Measurements from ENCODE around the gene JAKMIP3.

Gene JAKMIP3

GRCh38 chr10:132023092-132023811 is 42.5 kb upstream of the JAKMIP3 start:
- Histone ChIP-seq H2AFZ (ENCODE audit: low read depth, low read length) (no peak overlapping the region), H3K18ac (ENCODE audit: low read depth in 1 of 2, low read length in 2 of 2) (peak overlapping the region in 1 of 2 experiments; percentile 44), H3K79me1 (replicated peaks; ENCODE audit: low read length, poor library complexity, severe bottlenecking) (no peaks in the 10 kb centered on the region), H3K9ac (ENCODE audit: low read length) (peak overlapping the region; percentile 83), H2BK5ac (ENCODE audit: low read depth, low read length, poor library complexity, severe bottlenecking) (no peak overlapping the region), H3K27me3 (ENCODE audit: control insufficient read depth in 1 of 2, insufficient read depth in 1 of 2, low read length in 2 of 2) (peaks cover 31 to 42% of the 10 kb centered on the region in 2 experiments), H3K27ac (ENCODE audit: low read length, poor library complexity, severe bottlenecking) (no peak overlapping the region), H3K4me2 (ENCODE audit: low read length, poor library complexity, severe bottlenecking) (no peak overlapping the region), H2BK12ac (ENCODE audit: low read length in 2 of 2) (no peak overlapping the region), H3K4me3 (ENCODE audit: insufficient read depth in 1 of 2, low read depth in 1 of 2, low read length in 2 of 2) (peak overlapping the region in 1 of 2 experiments; percentile 77), H2BK15ac (ENCODE audit: low read depth, poor library complexity, severe bottlenecking) (peak overlapping the region; percentile 13), H3K23ac (ENCODE audit: low read length in 2 of 2) (no peak overlapping the region), H3K36me3 (ENCODE audit: control insufficient read depth in 1 of 2, insufficient read depth in 2 of 2, low read depth in 1 of 2, low read length in 2 of 2) (no peaks in the 10 kb centered on the region), H3K4ac (ENCODE audit: low read depth in 1 of 2, low read length in 2 of 2) (no peak overlapping the region), H2AK5ac (ENCODE audit: low read length, severe bottlenecking) (no peak overlapping the region), H4K91ac (ENCODE audit: low read length) (no peak overlapping the region), H3K4me1 (ENCODE audit: control insufficient read depth, insufficient read depth, low read depth, low read length) (peaks cover 4% of the 10 kb centered on the region), H4K8ac (ENCODE audit: low read length) (no peak overlapping the region), H3K9me3 (ENCODE audit: control insufficient read depth, low read length) (no peaks in the 10 kb centered on the region), H3K14ac (ENCODE audit: low read length in 2 of 2) (no peak overlapping the region), H2BK120ac (ENCODE audit: low read depth, low read length) (no peak overlapping the region)
- whole genome bisulfite sequencing = 30% methylated on average over 36 of the region's 36 CpGs
- peak; percentile 71 for DNase-seq

- 63% methylated on average over 3 of the region's 3 CpGs for WGBS
- Histone ChIP-seq H3K4ac (ENCODE audit: low read depth in 1 of 2, low read length in 2 of 2) (no peak overlapping the region), H4K91ac (ENCODE audit: low read length) (no peak overlapping the region), H3K4me3 (ENCODE audit: insufficient read depth in 1 of 2, low read depth in 1 of 2, low read length in 2 of 2) (no peak overlapping the region), H2AFZ (ENCODE audit: low read depth, low read length) (no peak overlapping the region), H2BK12ac (ENCODE audit: low read length in 2 of 2) (no peak overlapping the region), H3K14ac (ENCODE audit: low read length in 2 of 2) (no peak overlapping the region), H2BK15ac (ENCODE audit: low read depth, poor library complexity, severe bottlenecking) (no peak overlapping the region), H2AK5ac (ENCODE audit: low read length, severe bottlenecking) (no peak overlapping the region), H3K4me1 (ENCODE audit: control insufficient read depth, insufficient read depth, low read depth, low read length) (peaks cover 4% of the 10 kb centered on the region), H3K36me3 (ENCODE audit: control insufficient read depth in 1 of 2, insufficient read depth in 2 of 2, low read depth in 1 of 2, low read length in 2 of 2) (no peaks in the 10 kb centered on the region), H4K8ac (ENCODE audit: low read length) (no peak overlapping the region), H3K18ac (ENCODE audit: low read depth in 1 of 2, low read length in 2 of 2) (no peak overlapping the region), H3K79me1 (replicated peaks; ENCODE audit: low read length, poor library complexity, severe bottlenecking) (no peaks in the 10 kb centered on the region), H3K4me2 (ENCODE audit: low read length, poor library complexity, severe bottlenecking) (no peak overlapping the region), H3K27me3 (ENCODE audit: control insufficient read depth in 1 of 2, insufficient read depth in 1 of 2, low read length in 2 of 2) (peaks cover 35 to 58% of the 10 kb centered on the region in 2 experiments), H3K9ac (ENCODE audit: low read length) (no peak overlapping the region), H3K27ac (ENCODE audit: low read length, poor library complexity, severe bottlenecking) (no peak overlapping the region), H2BK5ac (ENCODE audit: low read depth, low read length, poor library complexity, severe bottlenecking) (no peak overlapping the region), H3K9me3 (ENCODE audit: control insufficient read depth, low read length) (no peaks in the 10 kb centered on the region), H2BK120ac (ENCODE audit: low read depth, low read length) (no peak overlapping the region), H3K23ac (ENCODE audit: low read length in 2 of 2) (no peak overlapping the region)
- peak; percentile 51 for DNase-seq
Measured at GRCh38 chr10:132027423-132027983, 38.2 kb upstream of the JAKMIP3 start.

GRCh38 chr10:132028706-132029105 is 37.0 kb upstream of the JAKMIP3 start:
- H2BK12ac ChIP-seq (ENCODE audit: low read length in 2 of 2) = no peak overlapping the region
- WGBS = 87% methylated on average over 5 of the region's 6 CpGs
- no peak overlapping the region for H3K27ac ChIP-seq (ENCODE audit: low read length, poor library complexity, severe bottlenecking)
- no peak overlapping the region for H3K23ac ChIP-seq (ENCODE audit: low read length in 2 of 2)
- no peak overlapping the region for H2BK120ac ChIP-seq (ENCODE audit: low read depth, low read length)
- H2BK5ac ChIP-seq (ENCODE audit: low read depth, low read length, poor library complexity, severe bottlenecking) = no peak overlapping the region
- H2BK15ac ChIP-seq (ENCODE audit: low read depth, poor library complexity, severe bottlenecking) = no peak overlapping the region
- peaks cover 41 to 68% of the 10 kb centered on the region in 2 experiments for H3K27me3 ChIP-seq (ENCODE audit: control insufficient read depth in 1 of 2, insufficient read depth in 1 of 2, low read length in 2 of 2)
- no peak overlapping the region for H3K9ac ChIP-seq (ENCODE audit: low read length)
- no peak for DNase-seq
- H4K91ac ChIP-seq (ENCODE audit: low read length) = no peak overlapping the region
- no peaks in the 10 kb centered on the region for H3K9me3 ChIP-seq (ENCODE audit: control insufficient read depth, low read length)
- no peak overlapping the region for H2AFZ ChIP-seq (ENCODE audit: low read depth, low read length)
- H3K4me1 ChIP-seq (ENCODE audit: control insufficient read depth, insufficient read depth, low read depth, low read length) = peaks cover 3% of the 10 kb centered on the region
- no peak overlapping the region for H3K18ac ChIP-seq (ENCODE audit: low read depth in 1 of 2, low read length in 2 of 2)
- no peak overlapping the region for H2AK5ac ChIP-seq (ENCODE audit: low read length, severe bottlenecking)
- no peak overlapping the region for H3K14ac ChIP-seq (ENCODE audit: low read length in 2 of 2)
- H3K4me3 ChIP-seq (ENCODE audit: insufficient read depth in 1 of 2, low read depth in 1 of 2, low read length in 2 of 2) = no peak overlapping the region
- no peak overlapping the region for H3K4ac ChIP-seq (ENCODE audit: low read depth in 1 of 2, low read length in 2 of 2)
- H3K79me1 ChIP-seq (replicated peaks; ENCODE audit: low read length, poor library complexity, severe bottlenecking) = no peaks in the 10 kb centered on the region
- H3K36me3 ChIP-seq (ENCODE audit: control insufficient read depth in 1 of 2, insufficient read depth in 2 of 2, low read depth in 1 of 2, low read length in 2 of 2) = no peaks in the 10 kb centered on the region
- no peak overlapping the region for H4K8ac ChIP-seq (ENCODE audit: low read length)
- H3K4me2 ChIP-seq (ENCODE audit: low read length, poor library complexity, severe bottlenecking) = no peak overlapping the region

- H3K79me1 ChIP-seq (replicated peaks; ENCODE audit: low read length, poor library complexity, severe bottlenecking) = no peaks in the 10 kb centered on the region
- 91% methylated on average over 11 of the region's 12 CpGs for WGBS
- H3K36me3 ChIP-seq (ENCODE audit: control insufficient read depth in 1 of 2, insufficient read depth in 2 of 2, low read depth in 1 of 2, low read length in 2 of 2) = no peaks in the 10 kb centered on the region
Measured at GRCh38 chr10:132030898-132031463, 34.8 kb upstream of the JAKMIP3 start.

More at GRCh38 chr10:132030898-132031463, 34.8 kb upstream of the JAKMIP3 start:
- no peak overlapping the region for H4K8ac ChIP-seq (ENCODE audit: low read length)
- no peak overlapping the region for H3K4me3 ChIP-seq (ENCODE audit: insufficient read depth in 1 of 2, low read depth in 1 of 2, low read length in 2 of 2)
- H3K4ac ChIP-seq (ENCODE audit: low read depth in 1 of 2, low read length in 2 of 2) = no peak overlapping the region
- no peak overlapping the region for H2AK5ac ChIP-seq (ENCODE audit: low read length, severe bottlenecking)
- H3K9ac ChIP-seq (ENCODE audit: low read length) = no peak overlapping the region
- H3K27me3 ChIP-seq (ENCODE audit: control insufficient read depth in 1 of 2, insufficient read depth in 1 of 2, low read length in 2 of 2) = peaks cover 57 to 81% of the 10 kb centered on the region in 2 experiments
- no peak overlapping the region for H3K27ac ChIP-seq (ENCODE audit: low read length, poor library complexity, severe bottlenecking)
- H3K14ac ChIP-seq (ENCODE audit: low read length in 2 of 2) = no peak overlapping the region
- no peak overlapping the region for H2BK12ac ChIP-seq (ENCODE audit: low read length in 2 of 2)
- H2BK120ac ChIP-seq (ENCODE audit: low read depth, low read length) = no peak overlapping the region
- no peak overlapping the region for H3K23ac ChIP-seq (ENCODE audit: low read length in 2 of 2)
- DNase-seq = no peak
- H3K4me2 ChIP-seq (ENCODE audit: low read length, poor library complexity, severe bottlenecking) = no peak overlapping the region
- H3K9me3 ChIP-seq (ENCODE audit: control insufficient read depth, low read length) = no peaks in the 10 kb centered on the region
- H2BK15ac ChIP-seq (ENCODE audit: low read depth, poor library complexity, severe bottlenecking) = no peak overlapping the region
- peaks cover 4% of the 10 kb centered on the region for H3K4me1 ChIP-seq (ENCODE audit: control insufficient read depth, insufficient read depth, low read depth, low read length)
- no peak overlapping the region for H2BK5ac ChIP-seq (ENCODE audit: low read depth, low read length, poor library complexity, severe bottlenecking)
- no peak overlapping the region for H2AFZ ChIP-seq (ENCODE audit: low read depth, low read length)
- H3K18ac ChIP-seq (ENCODE audit: low read depth in 1 of 2, low read length in 2 of 2) = no peak overlapping the region
- no peak overlapping the region for H4K91ac ChIP-seq (ENCODE audit: low read length)
